ENCODE measurements around the gene HECA.

DNA sequence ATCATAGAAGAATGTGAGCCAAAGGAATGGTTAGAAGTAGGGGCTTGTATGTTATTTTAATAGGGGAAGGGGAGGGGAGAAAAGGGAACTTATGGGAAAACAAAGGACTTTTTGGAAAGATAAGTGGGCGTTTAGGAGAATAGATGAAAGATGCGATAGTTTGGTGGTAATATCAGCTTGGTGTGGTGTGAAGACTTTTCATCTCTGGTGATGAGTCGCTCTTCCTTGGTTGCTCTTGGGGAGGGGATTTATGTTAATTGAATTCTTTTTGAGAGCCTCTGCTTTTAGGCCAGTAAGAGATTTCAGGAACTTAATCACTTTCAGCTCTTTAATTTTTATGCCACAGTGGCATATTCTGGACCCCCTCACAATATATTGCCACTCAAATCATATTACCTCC is 10.8 kb downstream of the HECA start:
- no peak for TF ChIP-seq POLR2A (IDR thresholded peaks at IDR 0.05)
- TF ChIP-seq, protein P1, sequence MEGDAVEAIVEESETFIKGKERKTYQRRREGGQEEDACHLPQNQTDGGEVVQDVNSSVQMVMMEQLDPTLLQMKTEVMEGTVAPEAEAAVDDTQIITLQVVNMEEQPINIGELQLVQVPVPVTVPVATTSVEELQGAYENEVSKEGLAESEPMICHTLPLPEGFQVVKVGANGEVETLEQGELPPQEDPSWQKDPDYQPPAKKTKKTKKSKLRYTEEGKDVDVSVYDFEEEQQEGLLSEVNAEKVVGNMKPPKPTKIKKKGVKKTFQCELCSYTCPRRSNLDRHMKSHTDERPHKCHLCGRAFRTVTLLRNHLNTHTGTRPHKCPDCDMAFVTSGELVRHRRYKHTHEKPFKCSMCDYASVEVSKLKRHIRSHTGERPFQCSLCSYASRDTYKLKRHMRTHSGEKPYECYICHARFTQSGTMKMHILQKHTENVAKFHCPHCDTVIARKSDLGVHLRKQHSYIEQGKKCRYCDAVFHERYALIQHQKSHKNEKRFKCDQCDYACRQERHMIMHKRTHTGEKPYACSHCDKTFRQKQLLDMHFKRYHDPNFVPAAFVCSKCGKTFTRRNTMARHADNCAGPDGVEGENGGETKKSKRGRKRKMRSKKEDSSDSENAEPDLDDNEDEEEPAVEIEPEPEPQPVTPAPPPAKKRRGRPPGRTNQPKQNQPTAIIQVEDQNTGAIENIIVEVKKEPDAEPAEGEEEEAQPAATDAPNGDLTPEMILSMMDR (IDR thresholded peaks at IDR 0.05), result no peak
